GM21447 (cell line): Measurements from ENCODE around the gene CAPG.
"Not testable (repeated sequence)": the region's sequence is repeated elsewhere in the genome, so short reads cannot be mapped to it uniquely, and the experiment has no call there.

Source experiments
- ATAC-seq: cut with Tn5 transposase; IDR thresholded peaks from one replicate; pipeline ENCODE4 v1.9.1; 2021; ENCODE audit not compliant: unreplicated experiment

CAPG gene

DNA sequence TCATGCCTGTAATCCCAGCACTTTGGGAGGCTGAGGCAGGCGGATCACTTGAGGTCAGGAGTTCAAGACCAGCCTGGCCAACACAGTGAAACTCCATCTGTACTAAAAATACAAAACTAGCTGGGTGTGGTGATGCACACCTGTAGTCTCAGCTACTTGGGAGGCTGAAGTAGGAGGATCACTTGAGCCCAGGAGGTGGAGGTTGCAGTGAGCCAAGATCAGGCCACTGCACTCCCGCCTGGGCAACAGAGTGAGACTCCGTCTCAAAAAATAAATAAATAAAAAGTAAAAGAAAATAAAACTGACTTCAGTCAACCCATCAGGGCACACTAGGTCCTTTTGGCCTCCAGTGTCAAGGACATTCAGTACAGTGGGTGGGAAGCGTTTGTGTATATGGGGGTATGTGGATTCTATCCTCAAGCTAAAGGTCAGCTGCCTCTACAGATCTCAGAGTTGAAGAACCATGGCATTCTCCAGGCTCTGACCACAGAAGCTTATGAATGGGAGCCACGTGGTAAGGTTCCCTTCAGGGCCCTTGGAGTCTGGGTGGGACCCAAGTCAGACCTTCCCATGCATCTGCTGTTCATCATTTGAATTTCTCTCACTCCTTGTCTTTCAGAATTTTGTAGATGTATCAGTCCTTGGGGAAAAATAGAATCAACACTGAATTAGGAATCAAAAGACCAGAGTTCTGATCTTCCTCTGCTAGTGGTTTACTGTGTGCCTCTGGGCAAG is 47.3 kb downstream of the CAPG start:
- ATAC-seq: not testable (repeated sequence)

- ATAC-seq: no peak
Observed at GRCh38 chr2:85357736-85358135, 52.4 kb downstream of the CAPG start.

- ATAC-seq: no peak
Observed at GRCh38 chr2:85356186-85356585, 54.0 kb downstream of the CAPG start.

GRCh38 chr2:85355521-85355920 is 54.6 kb downstream of the CAPG start:
- ATAC-seq: no peak

DNA sequence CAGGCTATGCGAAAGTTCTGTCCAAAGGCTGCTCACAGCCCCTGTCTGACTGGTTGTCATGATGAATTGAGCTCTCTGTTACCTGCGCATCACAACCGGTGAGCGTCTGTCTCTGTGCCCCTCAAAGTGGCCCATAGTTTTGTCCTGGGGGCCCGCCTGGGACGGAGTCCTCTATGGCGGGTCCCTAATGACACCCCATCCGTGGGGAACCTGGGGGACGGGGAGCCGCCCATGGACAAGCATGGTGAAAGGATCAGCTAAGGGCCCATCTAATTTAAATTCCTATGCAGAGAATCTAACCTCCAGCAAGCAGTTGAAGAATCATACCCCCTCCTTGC is 55.1 kb downstream of the CAPG start:
- ATAC-seq: peak; percentile 3

- peak; percentile 96 for ATAC-seq
Observed at GRCh38 chr2:85354286-85355072, 55.7 kb downstream of the CAPG start, which contains the start of the genes ELMOD3 and RETSAT. Gene ELMOD3, plus strand, starts transcription at chr2:85354769. Its CDS starts 2,430 bp downstream, at chr2:85357199. Gene RETSAT, minus strand, starts transcription at chr2:85354528. Its CDS starts 21 bp downstream, at chr2:85354507.

- ATAC-seq: peak; percentile 12
Observed at GRCh38 chr2:85353876-85354285, 56.3 kb downstream of the CAPG start.

DNA sequence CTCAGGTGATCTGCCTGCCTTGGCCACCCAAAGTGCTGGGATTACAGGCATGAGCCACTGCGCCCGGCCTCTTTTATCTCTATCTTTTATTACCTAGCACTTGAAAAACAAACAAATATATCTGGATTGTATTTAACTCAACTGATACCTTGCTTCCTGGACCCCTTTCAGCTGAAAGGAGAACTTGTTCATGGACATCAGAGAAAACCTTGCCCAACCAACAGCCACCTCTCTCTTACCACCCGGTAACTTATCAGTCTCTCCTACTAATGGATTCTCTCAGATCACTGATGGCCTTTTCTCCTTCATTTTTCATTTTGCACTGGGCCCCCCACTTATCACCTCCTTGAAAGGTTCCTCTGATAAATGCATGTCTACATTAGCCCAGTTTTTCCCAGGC is 62.6 kb downstream of the CAPG start:
- no peak for ATAC-seq
